HG02798 (cell line): Measurements from ENCODE around the gene MYH6.

ENCODE experiments used
- ATAC-seq: cut with Tn5 transposase; IDR thresholded peaks from one replicate; pipeline ENCODE4 v1.9.1; 2021; ENCODE audit warnings: mild to moderate bottlenecking; ENCODE audit not compliant: unreplicated experiment, poor library complexity

MYH6 gene

DNA sequence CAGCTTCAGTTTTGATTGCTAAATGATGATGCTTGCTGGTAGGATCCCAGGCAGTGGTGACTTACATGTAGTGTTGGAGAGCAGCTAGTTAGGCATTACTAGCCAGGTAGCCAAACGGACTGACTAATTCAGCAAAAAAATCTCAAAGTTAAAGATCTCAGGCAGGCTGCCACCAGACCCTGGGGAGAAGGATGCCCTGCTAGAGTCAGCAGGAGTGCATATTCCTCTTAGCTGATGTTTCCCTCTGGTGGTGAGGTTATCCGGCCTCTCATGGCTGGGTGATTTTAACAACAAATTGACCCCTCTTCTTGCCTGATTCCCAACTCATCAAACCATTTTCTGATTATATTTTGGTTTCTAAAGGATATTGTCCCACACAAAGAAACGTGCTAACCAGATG lies 45.9 kb downstream of the MYH6 start:
- no peak for ATAC-seq

DNA sequence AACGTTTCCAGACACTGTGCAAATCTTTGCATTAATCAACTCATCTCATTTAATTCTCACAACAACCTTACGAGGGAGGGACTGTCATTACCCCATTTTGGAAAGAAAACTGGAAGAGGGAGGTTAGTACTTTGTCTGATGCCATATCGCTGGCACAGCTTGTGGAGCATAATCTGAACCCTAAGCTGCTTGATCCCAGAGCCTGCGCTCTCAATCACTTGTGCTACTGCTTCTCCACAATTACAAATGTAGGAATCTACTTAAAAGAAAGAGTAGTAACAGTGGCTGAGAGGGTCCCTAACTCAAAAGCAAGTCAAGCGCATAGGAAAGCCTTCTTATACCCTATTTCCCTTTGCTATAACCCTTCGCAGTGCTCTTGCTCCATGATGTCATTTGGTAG lies 46.3 kb downstream of the MYH6 start:
- ATAC-seq: no peak

DNA sequence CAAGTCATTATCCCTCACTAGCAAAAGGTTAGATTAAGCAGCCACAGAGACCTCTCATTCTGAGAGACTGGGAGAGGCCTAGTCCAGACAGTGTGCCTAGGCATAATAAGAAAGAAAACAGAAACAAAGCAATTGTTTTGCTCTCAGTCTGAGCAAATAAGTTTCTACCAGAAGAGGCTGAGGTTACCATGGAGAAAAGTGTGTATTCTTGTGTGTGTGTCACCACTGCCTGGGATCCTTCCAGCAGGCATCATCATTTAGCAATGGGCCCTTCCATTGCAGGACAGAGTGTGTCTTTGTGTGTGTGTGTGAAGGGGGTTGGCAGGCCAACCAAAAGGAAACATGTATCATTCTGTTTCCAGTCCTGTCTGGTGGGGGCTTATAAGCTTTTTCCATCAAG lies 46.8 kb downstream of the MYH6 start:
- ATAC-seq: no peak

DNA sequence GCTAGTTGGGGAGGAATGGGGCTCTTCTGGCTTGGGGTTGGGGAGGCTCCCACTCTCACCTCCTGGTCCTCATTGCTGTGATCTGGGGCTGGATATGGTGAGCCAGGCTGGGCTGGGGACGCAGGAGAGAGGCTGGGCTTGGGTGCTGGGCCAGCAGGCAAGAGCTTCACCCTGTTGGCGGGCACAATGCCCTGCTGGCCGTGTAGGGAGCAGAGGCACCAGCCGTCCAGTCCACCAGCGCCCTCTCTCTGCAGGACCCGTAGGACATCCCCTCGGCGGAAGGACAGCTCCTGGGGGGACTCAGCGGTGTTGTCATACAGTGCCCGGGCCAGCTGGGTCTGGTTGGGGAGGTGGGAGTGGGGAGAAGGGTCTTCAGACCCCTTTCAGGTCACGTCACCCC lies 47.6 kb downstream of the MYH6 start:
- ATAC-seq: no peak

DNA sequence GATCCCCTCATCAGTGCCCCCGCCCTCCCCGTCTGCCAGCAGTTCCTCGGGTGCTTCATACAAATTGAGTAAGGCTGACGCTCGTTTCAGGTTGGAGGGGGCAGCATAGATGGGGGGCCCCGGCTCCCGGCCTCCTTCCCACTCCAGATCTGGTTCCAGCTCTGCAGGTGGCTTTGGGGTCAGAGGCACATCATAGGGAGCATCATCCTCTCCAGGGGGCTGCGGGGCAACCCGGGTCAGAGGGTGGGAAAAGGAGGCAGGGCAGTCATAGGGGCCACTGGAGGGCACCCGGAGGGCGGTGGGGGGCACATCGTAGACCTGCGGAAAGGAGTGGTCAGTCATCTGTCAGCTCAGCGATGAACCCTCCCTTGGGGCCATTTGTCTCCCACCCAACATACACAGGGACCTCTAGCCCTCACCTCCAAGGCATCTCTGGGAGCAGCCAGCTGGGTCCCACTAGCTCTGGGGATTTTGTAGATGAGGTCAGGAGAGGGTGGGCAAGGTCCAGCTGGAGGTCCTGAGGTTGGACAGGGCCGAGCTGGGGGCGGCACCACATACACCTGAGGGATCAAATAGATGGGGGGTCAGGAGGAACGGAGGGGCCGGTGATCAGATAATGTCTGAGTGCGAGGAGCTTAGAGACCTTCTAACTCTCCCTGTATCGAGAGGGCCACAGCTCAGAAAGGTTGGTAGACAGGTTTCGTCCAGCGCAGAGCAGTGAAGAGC lies 48.2 kb downstream of the MYH6 start:
- no peak for ATAC-seq

DNA sequence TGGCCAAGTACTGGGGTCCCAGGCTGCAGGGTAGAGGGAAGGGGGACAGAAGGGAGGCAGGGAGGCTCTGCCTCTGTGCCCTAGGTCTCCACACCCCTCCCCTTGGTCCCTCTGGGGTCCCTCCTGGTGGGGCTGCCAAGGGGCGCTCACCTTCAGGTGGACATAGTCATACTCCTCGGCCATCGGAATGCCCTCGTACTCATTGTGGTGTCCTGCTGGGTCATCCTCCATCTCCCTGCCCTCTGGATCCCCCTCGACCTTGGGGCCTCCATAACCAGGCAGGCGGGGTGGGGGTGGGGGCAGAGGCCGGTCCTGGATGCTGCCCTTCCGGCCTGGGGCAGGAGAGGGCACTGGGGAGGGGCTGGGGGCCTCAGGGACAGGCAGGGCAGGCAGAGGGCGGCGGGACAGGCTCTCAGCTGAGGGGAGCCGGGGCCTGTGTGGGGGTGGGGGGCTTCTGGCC lies 48.9 kb downstream of the MYH6 start:
- ATAC-seq: no peak

DNA sequence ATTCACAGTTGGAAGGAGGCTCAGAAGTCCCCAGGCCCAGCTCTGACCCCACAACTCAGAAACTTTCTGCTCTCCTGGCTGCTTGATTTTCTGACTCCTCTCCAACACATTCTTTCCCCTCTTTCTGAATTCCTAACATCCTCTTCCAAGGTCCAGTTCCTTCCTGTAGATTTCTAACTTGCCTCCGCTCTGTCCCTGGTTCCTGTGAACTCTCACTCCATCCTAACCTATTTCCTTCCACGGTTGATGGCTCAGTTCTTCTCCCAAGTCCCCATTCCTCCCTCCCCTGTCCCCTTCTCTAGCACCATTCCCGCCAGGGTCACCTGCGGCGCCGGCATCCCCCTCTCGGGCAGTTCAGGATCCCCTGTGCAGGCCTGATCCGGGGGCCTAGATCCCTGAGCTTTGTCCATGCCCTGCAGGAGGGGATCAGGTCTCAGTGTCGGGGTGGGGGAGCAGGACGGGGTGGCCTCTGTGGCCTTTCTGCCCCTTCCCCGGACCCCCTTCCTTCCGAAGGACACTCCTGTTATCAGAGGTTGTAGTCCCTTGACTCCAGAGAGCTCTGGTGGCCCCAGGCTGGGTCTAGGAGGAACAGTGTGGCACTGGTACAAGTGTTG lies 49.4 kb downstream of the MYH6 start:
- ATAC-seq: no peak

DNA sequence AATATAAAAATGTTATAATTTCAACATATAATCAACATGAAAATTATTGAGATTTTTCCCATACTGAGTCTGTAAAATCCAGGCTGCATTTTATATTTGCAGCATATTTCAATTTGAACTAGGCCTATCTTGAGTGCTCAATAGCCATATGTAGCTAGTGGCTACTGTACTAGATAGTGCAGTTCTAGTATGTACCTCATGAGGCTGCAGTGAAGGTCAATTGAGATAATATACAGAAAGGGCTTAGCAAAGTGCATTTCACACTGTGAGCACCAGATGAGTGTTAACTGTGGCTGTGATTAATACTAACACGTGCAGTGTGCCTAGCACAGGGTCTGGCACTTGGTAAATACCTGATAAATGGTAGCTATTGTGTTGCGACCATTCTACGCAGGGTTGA lies 50.0 kb downstream of the MYH6 start:
- no peak for ATAC-seq

DNA sequence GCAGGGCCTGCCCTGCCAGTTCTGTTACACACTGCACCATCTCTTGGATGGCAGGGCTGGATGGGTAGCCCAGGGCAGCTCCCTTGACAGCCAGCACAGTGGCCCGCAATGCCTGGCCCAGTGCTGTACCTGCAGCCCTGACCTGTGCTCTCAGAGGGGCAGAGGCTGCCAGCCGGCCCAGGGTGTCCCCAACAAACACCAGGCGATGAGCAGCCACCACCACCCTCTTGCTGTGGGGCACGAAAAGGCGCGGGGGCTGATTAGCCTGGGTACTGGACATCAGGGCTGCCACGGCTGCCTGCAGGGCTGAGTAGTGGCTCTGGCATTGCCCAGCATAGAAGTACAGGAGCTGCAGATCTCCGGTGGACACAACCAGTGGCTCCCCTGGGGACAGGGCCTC lies 50.8 kb downstream of the MYH6 start:
- no peak for ATAC-seq

DNA sequence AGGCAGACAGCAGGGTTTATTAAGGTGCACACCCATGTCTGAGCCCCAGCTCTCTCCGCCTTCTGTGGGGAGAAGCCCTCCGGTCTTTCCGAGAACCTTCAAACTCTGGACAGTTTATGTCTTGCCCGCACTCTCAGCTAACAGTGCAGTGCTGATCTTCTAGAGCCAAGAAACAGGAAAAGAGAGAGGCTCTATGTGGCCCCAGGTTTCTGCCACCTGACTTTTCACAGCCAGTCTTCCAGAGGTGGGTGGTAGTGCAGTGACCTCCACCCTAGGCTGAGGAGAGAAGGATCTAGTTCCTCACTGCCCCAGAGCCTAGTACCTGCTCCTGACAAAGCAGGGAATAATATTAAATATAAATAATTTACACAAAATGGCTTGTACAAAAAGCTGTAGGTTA lies 51.4 kb downstream of the MYH6 start:
- no peak for ATAC-seq

DNA sequence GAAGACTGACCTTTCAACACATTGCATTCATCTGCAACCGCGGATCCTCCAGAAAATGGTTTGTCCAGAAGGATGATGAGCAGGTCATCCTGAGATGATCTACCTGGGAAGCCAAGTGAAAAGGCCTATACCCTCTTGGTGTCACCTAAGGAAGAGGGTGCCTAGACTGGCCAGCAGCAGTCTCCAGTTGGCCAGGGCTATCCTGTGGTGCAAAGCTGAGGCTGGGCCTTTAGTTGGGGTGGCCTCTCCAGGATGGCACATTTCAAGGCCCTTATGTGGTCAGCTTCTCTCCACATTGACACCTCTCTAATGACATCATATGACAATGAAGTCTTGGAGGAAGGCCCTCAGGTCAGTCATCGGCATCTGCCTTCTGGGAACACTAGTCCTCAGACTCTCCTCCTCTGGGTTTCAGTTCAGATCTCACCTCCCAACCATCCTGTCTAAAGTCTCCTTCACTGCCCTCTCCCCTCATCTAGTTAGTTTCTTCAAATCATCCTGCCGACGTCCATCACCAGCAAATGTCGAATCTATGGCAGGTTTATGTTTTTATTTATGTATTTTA lies 52.1 kb downstream of the MYH6 start:
- no peak for ATAC-seq

DNA sequence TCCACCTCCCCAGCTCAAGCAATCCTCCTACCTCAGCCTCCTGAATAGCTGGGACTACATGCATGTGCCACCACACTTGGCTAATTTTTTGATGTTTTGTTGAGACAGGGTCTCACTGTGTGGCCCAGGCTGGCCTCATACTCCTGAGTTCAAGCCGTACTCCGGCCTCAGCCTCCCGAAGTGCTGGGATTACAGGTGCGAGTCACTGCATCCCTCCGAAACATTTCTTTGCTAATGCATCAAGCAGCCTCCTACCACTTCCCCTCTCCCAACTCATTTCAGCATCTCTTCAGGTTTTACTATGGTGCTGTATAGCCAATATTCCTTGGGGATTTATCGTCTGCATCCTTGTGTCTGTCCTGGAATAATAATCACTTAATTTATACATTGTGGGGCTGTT lies 53.1 kb downstream of the MYH6 start:
- ATAC-seq: no peak

DNA sequence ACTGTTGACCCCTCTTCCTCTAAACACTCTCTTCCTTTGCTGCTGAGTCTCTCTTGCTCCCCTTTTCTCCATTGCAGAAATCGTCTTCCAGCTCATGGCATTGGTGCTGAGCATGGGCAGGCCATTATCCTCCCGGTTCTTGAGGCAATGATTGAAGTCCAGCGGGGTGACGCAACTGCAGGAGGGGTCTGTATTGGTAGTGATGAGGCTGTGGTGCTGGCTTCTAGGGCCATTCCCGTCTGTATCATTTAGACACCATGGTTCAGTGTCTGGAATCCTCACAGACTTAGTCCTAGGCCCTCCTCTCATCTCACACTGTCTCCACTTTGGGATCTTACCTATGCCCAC lies 54.7 kb downstream of the MYH6 start:
- no peak for ATAC-seq

DNA sequence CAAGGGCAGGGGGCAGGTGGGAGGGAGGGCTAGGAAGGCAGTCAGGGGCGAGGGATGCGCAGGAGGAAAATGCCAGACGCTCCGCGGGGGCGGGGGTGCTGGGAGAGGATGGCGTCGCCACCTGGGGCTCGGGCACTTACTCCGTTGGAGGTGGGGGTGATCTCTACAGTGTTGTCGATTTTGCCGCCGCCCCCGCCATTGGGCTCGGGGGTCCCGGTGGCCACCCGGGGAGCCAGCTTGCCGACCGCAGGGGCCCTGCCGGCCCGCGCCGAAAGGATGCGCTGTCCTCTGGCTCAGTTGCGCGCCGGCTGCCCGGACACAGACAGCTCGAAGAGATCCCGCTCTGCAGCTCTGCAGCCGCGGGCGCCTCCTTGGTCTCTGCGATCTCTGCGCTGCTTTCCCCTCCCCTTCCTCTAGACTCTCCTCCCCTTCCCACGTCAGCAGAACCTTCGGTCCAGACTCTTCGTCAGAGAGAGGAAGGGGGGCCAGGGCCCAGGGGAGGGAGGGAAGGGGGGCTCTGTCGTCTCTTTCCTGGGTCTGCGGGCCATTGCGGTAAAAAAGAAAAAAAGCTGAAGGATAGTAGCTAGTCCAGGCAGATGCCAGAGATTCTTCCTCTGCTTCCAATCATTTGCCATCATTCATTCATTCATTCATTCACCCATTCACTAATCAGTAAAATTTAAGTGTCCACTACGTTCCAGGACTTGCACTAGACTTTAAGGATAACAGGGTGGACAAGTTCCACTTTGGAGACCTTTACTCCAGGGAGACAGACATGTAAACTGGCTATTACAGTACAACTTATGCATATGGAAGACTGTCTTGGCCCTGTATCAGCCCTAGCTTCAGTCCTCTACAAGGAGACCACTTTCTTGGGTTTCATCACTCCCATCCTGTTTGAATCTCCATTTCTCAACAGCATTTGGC lies 55.3 kb downstream of the MYH6 start, which contains the start of gene SLC22A17:
SLC22A17 (minus strand) TSS at position 382 of the 927 bp plus-strand sequence.
- ATAC-seq: no peak

DNA sequence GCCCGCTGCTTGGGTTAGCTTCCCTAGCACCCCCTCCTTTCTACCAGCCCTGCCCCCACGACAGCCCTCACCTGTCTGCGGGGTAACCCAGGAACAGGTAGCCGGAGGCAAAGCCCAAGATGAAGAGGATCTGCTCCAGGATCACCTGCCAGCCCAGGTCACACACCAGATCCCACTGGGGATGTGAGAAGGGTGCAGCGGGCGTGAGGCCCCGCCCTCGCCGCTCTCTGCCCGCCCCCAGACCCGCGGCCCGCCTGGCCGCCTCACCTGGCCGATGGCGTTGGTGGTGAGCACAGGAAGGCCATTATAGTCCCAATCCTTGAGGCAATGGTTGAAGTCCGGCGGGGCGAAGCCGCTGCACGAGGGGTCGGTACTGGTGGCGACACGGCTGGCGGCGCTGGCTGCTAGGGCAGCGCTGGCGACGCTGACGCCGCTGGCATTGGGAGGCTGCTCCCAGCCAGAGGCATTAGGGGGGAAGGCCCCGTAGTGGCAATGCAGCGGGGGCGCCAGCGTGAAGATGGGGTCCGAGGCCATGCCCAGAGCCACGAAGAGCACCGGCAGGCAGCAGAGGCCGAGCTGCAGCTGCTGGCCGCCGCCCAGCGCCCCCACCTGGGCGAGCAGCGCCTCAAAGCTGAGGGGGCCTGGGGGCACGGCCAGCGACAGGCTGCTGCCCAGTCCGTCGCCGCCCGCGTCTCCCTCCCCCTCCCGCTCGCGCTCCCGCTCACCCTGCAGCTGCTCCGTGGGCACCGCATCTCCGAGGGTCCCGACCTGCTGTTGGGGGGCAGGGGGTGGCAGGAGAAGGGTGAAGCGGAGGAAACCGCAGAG lies 56.2 kb downstream of the MYH6 start:
- ATAC-seq: no peak

DNA sequence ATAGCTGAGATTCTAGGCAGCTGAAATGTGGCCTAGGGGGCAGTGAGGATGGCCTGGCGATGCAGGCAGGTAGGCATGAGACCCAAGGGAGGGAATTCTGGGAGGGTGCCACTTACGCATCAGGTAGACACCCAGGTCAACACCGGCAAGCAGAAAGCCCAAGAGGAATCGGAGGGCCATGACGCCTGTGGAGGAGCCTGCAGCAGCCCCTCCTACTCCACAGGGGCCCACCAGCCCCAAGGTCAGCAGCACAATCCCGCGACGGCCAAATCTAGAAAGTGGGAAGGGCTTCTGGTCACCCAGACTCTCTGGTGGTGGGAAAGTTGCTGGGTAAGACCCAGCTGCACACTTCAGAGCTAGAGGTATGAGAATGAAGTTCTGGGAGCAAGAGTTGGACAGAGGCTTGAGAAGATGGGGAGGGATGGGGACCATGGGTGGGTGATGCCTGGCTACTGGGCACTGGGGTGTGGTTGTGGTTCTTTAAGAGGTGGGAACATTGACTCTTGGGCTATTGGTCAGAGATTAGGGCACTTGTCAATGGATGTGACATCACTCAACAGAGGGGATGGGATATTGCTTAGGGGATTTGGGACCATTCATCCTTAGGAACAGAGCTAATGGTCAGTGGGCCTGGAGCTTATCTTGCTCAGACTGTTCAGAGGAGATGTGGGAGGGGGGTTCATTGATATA lies 58.8 kb downstream of the MYH6 start:
- ATAC-seq: no peak

DNA sequence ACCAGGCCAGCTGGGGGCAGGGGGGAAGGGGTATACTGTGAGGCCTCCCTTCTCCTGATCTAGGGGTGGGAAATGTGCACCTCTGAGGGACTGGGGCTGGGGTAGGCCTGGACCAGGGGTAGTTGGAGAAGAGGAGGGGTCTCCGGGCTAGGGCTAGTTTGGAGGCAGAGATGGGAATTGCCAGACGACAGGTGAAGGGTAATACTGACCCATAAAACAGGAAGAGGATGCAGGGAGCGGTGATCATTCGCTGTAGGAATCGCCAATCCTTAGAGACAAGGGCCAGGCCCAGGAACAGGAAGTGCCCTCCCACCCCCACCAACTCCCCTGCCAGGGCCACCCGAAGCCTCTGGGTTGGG lies 59.8 kb downstream of the MYH6 start:
- no peak for ATAC-seq

DNA sequence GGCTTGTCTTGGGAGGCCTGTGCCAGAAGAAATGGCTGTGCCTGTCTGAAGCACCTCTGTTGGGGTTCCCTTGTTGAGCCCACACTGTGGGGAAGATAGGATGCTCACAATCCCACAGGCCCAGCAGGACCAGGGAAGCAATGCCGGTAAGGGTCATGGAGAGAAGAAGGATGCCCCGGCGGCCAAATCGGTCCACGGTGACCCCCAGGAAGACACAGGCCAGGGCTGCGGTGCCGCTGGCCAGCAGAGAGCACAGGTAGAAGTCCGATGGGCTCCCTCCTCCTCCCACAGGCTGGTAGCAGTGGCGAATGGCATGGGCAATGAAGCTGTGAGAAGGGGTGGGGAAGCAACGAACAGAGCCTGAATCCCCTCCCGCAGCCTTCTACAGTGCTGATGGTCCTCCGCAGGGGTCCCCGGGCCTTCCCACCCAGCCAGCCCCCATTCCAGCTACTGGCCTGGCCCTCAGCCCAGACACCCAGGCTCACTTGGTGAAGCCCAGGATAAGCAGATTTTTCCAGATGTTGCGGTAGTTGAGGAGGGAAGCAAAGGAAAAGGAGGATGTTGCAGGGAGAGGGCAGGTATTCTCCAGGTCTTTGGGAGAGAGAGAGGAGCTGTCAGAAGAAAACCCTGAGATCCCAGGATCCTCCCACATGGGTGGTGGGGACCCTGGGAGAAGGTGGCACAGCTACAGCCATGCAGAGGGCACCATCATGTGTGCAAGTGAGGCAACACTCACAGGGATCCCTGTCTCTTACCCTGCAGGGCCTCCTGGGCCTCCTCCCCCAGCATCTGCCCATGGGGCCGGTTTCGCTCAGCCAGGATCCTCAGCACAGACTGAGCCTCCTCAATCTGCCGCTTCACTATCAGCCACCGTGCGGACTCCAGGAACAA lies 60.4 kb downstream of the MYH6 start:
- no peak for ATAC-seq
